Muscle layer of duodenum (tissue), 2 donors: ENCODE data around the gene ACSS1.

ENCODE experiments used
- H3K27ac ChIP-seq: one replicate; pipeline ENCODE4 v1.7.0; 2013; ENCODE audit warnings: mild to moderate bottlenecking, low read length
- H3K27me3 ChIP-seq: one replicate; pipeline ENCODE4 v1.7.0; 2013; ENCODE audit warnings: low read depth, mild to moderate bottlenecking, control low read depth, low read length
- H3K36me3 ChIP-seq, 2 donors: one replicate each; pipeline ENCODE4 v1.7.0; 2013; ENCODE audit warnings: low read length in 2 of 2, control low read depth in 1 of 2, mild to moderate bottlenecking in 1 of 2; ENCODE audit not compliant: insufficient read depth in 2 of 2, control insufficient read depth in 1 of 2
- H3K4me1 ChIP-seq, 2 donors: one replicate each; pipeline ENCODE4 v1.7.0; 2013; ENCODE audit warnings: low read length in 2 of 2, mild to moderate bottlenecking in 2 of 2, control low read depth in 1 of 2, moderate library complexity in 1 of 2; ENCODE audit not compliant: insufficient read depth in 2 of 2, control insufficient read depth in 1 of 2
- H3K4me3 ChIP-seq, 2 donors: one replicate each; pipeline ENCODE4 v1.7.0; 2013; ENCODE audit warnings: low read length in 2 of 2, low read depth in 1 of 2, mild to moderate bottlenecking in 1 of 2
- H3K9me3 ChIP-seq, 2 donors: one replicate each; pipeline ENCODE4 v1.7.0; 2013; ENCODE audit warnings: low read length in 2 of 2, control low read depth in 1 of 2, mild to moderate bottlenecking in 1 of 2; ENCODE audit not compliant: control insufficient read depth in 1 of 2
- donor health status: healthy.

The ACSS1 gene

GRCh38 chr20:25055711-25056495 is 2.0 kb downstream of the ACSS1 start:
- no peaks in the 10 kb centered on the region for H3K9me3 ChIP-seq
- peak overlapping the region; percentile 69 to 94 for H3K4me3 ChIP-seq
- H3K36me3 ChIP-seq: no peaks in the 10 kb centered on the region
- H3K4me1 ChIP-seq: peaks cover 43 to 61% of the 10 kb centered on the region in 2 donors
- H3K27me3 ChIP-seq: no peaks in the 10 kb centered on the region
- H3K27ac ChIP-seq: peak overlapping the region; percentile 62

GRCh38 chr20:25054995-25055629 is 2.8 kb downstream of the ACSS1 start:
- H3K36me3 ChIP-seq: no peaks in the 10 kb centered on the region
- H3K27me3 ChIP-seq: no peaks in the 10 kb centered on the region
- no peak overlapping the region for H3K4me3 ChIP-seq
- H3K9me3 ChIP-seq: no peaks in the 10 kb centered on the region
- H3K27ac ChIP-seq: peak overlapping the region; percentile 62
- H3K4me1 ChIP-seq: peaks cover 43 to 66% of the 10 kb centered on the region in 2 donors

- H3K27me3 ChIP-seq: no peaks in the 10 kb centered on the region
- H3K9me3 ChIP-seq: no peaks in the 10 kb centered on the region
- H3K27ac ChIP-seq: peak overlapping the region; percentile 83
- H3K36me3 ChIP-seq: no peaks in the 10 kb centered on the region
- peak overlapping the region in 1 of 2 donors; percentile 4 for H3K4me3 ChIP-seq
- peaks cover 43 to 62% of the 10 kb centered on the region in 2 donors for H3K4me1 ChIP-seq
These were observed 3.7 kb downstream of the ACSS1 start for GRCh38 chr20:25054096-25054820.

GRCh38 chr20:25053255-25054031 is 4.5 kb downstream of the ACSS1 start:
- H3K27me3 ChIP-seq: no peaks in the 10 kb centered on the region
- H3K36me3 ChIP-seq: no peaks in the 10 kb centered on the region
- H3K4me1 ChIP-seq: peaks cover 43 to 60% of the 10 kb centered on the region in 2 donors
- H3K9me3 ChIP-seq: no peaks in the 10 kb centered on the region
- H3K4me3 ChIP-seq: peak overlapping the region in 1 of 2 donors; percentile 4
- H3K27ac ChIP-seq: peak overlapping the region; percentile 83

GRCh38 chr20:25052255-25053194 is 5.4 kb downstream of the ACSS1 start:
- Histone ChIP-seq H3K27ac (peak overlapping the region; percentile 83), H3K9me3 (no peaks in the 10 kb centered on the region), H3K27me3 (no peaks in the 10 kb centered on the region), H3K4me3 (peak overlapping the region in 1 of 2 donors; percentile 24), H3K36me3 (peaks cover under 1 to 3% of the 10 kb centered on the region in 2 donors), H3K4me1 (peaks cover 43 to 68% of the 10 kb centered on the region in 2 donors)

GRCh38 chr20:25051386-25052155 is 6.4 kb downstream of the ACSS1 start:
- Histone ChIP-seq H3K9me3 (no peaks in the 10 kb centered on the region), H3K36me3 (peaks cover 7 to 10% of the 10 kb centered on the region in 2 donors), H3K27me3 (no peaks in the 10 kb centered on the region), H3K4me1 (peaks cover 43 to 68% of the 10 kb centered on the region in 2 donors), H3K27ac (peak overlapping the region; percentile 83), H3K4me3 (no peak overlapping the region)

- Histone ChIP-seq H3K36me3 (peaks cover 7 to 17% of the 10 kb centered on the region in 2 donors), H3K4me1 (peaks cover 35 to 63% of the 10 kb centered on the region in 2 donors)
These were observed 7.2 kb downstream of the ACSS1 start for GRCh38 chr20:25050501-25051350.

GRCh38 chr20:25050082-25050481 is 7.9 kb downstream of the ACSS1 start:
- Histone ChIP-seq H3K4me1 (peaks cover 30 to 57% of the 10 kb centered on the region in 2 donors), H3K27me3 (no peaks in the 10 kb centered on the region), H3K36me3 (peaks cover 7 to 17% of the 10 kb centered on the region in 2 donors), H3K9me3 (no peaks in the 10 kb centered on the region), H3K27ac (peak overlapping the region; percentile 14), H3K4me3 (no peak overlapping the region)

More at GRCh38 chr20:25050501-25051350, 7.2 kb downstream of the ACSS1 start:
- Histone ChIP-seq H3K9me3 (no peaks in the 10 kb centered on the region), H3K27me3 (no peaks in the 10 kb centered on the region), H3K4me3 (no peak overlapping the region), H3K27ac (no peak overlapping the region)
